CD4-positive, alpha-beta T cell (primary cell): ENCODE measurements around the gene CCL28. TPM values are rescaled to one million over a fixed set of nuclear protein-coding genes. Genes with fewer than 3 reads are reported as not detected.

Experiments
- ATAC-seq: fragments of 200-7000 bp; cut with Tn5 transposase; one replicate; pipeline ENCODE4 v1.10.0; 2022; ENCODE audit warnings: mild to moderate bottlenecking; ENCODE audit not compliant: poor library complexity
- CTCF ChIA-PET: fragments of 350-600 bp; sonication (Branson Sonifier 250); formaldehyde crosslinking; loops from one replicate; lab custom pipeline; 2021; ENCODE audit warnings: antibody characterized with exemption, inconsistent platforms; lab: Charles Lee
- POLR2A ChIA-PET: fragments of 350-600 bp; sonication (Branson Sonifier 250); formaldehyde crosslinking; loops from one replicate; lab custom pipeline; 2021; ENCODE audit warnings: antibody characterized with exemption, inconsistent platforms; lab: Charles Lee
- DNase-seq, 14 experiments: peaks; one replicate each; pipeline ENCODE4 v3.0.0-alpha.2; 2013 to 2020; ENCODE audit warnings: mixed read lengths in 2 of 14
- H3K27ac ChIP-seq, 2 donors: one replicate each; pipeline versions ENCODE4 v1.5.1 to v1.7.0; 2013; ENCODE audit warnings: low read length in 2 of 2, low read depth in 1 of 2, mild to moderate bottlenecking in 1 of 2
- H3K27me3 ChIP-seq, 2 experiments: 1 replicate in 1 of 2; 2 replicates in 1 of 2; pipeline versions ENCODE4 v1.6.1 to v1.7.0; 2013; ENCODE audit warnings: low read length in 2 of 2, control low read depth in 1 of 2, mild to moderate bottlenecking in 1 of 2, moderate library complexity in 1 of 2; ENCODE audit not compliant: insufficient read depth in 2 of 2, control insufficient read depth in 1 of 2
- H3K36me3 ChIP-seq: one replicate; pipeline ENCODE4 v1.6.1; 2013; ENCODE audit warnings: low read length, control low read depth; ENCODE audit not compliant: insufficient read depth
- H3K4me1 ChIP-seq: one replicate; pipeline ENCODE4 v1.6.1; 2013; ENCODE audit warnings: low read length, control low read depth; ENCODE audit not compliant: insufficient read depth
- H3K4me3 ChIP-seq: one replicate; pipeline ENCODE4 v1.5.1; 2013; ENCODE audit warnings: mild to moderate bottlenecking, low read length, moderate library complexity
- H3K9me3 ChIP-seq, 2 experiments: 1 replicate in 1 of 2; 2 replicates in 1 of 2; pipeline versions ENCODE4 v1.6.1 to v1.7.0; 2013; ENCODE audit warnings: low read length in 2 of 2, mild to moderate bottlenecking in 2 of 2, control low read depth in 1 of 2, moderate library complexity in 1 of 2; ENCODE audit not compliant: control insufficient read depth in 1 of 2, insufficient read depth in 1 of 2
- H3K27ac Mint-ChIP-seq: one replicate; pipeline ENCODE4 v1.8.0; 2020; ENCODE audit warnings: mixed read lengths
- H3K27me3 Mint-ChIP-seq: one replicate; pipeline ENCODE4 v1.8.0; 2021; ENCODE audit warnings: mixed read lengths
- H3K36me3 Mint-ChIP-seq: one replicate; pipeline ENCODE4 v1.8.0; 2021; ENCODE audit warnings: low read depth, mixed read lengths
- H3K4me1 Mint-ChIP-seq: one replicate; pipeline ENCODE4 v1.8.0; 2021; ENCODE audit warnings: low read depth, mixed read lengths
- H3K4me3 Mint-ChIP-seq: one replicate; pipeline ENCODE4 v1.8.0; 2020; ENCODE audit warnings: mild to moderate bottlenecking, mixed read lengths
- H3K9me3 Mint-ChIP-seq: one replicate; pipeline ENCODE4 v1.8.0; 2020; ENCODE audit warnings: mixed read lengths
- intact Hi-C, 2 experiments: fragments of 100-400 bp; cut with DNase I in 1 of 2; cut with micrococcal nuclease in 1 of 2; formaldehyde crosslinking; loops; one replicate each; pipeline versions ENCODE4 v1.15.1 to v1.9.0; 2023 to 2025; cut with DNase I, micrococcal nuclease
- total RNA-seq, 174 experiments: library from RNA in 2 of 174; stranded (reverse) in 2 of 174; gene quantifications; one replicate each; pipeline ENCODE4 v1.2.3 and lab custom pipeline; 2021 to 2026
- TF ChIP-seq, protein P1 (sequence below): fragments of 200-600 bp; IDR thresholded peaks from one replicate; pipeline ENCODE4 v1.8.0; 2022; ENCODE audit warnings: antibody characterized with exemption, mild to moderate bottlenecking

Gene CCL28
- total RNA-seq, 2 experiments from 2014 or later = 20.6 to 20.9 TPM

DNA sequence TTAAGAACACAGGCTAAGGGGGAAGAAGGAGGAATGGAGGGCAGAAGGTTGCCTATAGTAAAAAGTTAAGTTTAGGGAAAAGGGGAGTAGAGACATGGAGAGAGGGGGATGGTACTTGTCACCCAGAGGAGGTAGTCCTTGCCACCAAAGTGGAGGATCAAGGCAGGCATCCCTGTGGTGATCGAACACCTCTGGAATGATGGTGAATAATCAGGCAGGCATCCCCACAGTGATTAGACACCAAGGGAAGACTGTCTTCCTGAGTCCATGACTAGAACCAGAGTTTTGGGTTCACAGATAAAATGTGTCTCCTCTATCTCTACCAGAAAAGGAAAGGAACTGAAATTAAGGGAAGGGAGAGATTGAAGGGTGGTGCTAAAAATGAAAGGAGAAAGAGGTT lies 79.8 kb downstream of the CCL28 start:
- Mint-ChIP-seq H3K9me3 (peaks cover 12% of the 10 kb centered on the region), H3K27ac (no peak overlapping the region), H3K4me3 (no peak overlapping the region), H3K27me3 (peaks cover 15% of the 10 kb centered on the region), H3K36me3 (peaks cover 4% of the 10 kb centered on the region), H3K4me1 (no peaks in the 10 kb centered on the region)
- TF ChIP-seq, protein P1, sequence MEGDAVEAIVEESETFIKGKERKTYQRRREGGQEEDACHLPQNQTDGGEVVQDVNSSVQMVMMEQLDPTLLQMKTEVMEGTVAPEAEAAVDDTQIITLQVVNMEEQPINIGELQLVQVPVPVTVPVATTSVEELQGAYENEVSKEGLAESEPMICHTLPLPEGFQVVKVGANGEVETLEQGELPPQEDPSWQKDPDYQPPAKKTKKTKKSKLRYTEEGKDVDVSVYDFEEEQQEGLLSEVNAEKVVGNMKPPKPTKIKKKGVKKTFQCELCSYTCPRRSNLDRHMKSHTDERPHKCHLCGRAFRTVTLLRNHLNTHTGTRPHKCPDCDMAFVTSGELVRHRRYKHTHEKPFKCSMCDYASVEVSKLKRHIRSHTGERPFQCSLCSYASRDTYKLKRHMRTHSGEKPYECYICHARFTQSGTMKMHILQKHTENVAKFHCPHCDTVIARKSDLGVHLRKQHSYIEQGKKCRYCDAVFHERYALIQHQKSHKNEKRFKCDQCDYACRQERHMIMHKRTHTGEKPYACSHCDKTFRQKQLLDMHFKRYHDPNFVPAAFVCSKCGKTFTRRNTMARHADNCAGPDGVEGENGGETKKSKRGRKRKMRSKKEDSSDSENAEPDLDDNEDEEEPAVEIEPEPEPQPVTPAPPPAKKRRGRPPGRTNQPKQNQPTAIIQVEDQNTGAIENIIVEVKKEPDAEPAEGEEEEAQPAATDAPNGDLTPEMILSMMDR = no peak
- peaks cover 11 to 14% of the 10 kb centered on the region in 2 experiments for H3K9me3 ChIP-seq
- H3K27me3 ChIP-seq = peaks cover 0 to 3% of the 10 kb centered on the region in 2 experiments
- intact Hi-C loops = no loop called here
- H3K36me3 ChIP-seq = no peaks in the 10 kb centered on the region
- DNase-seq = no peak
- H3K27ac ChIP-seq = no peak overlapping the region
- no peaks in the 10 kb centered on the region for H3K4me1 ChIP-seq
- ATAC-seq = no peak
- ChIA-PET POLR2A (no interaction called here), CTCF (no interaction called here)
- no peak overlapping the region for H3K4me3 ChIP-seq

Other genes with a start within 250 kb of the CCL28 start
- gene NIM1K, start 220.2 kb downstream of the CCL28 start, total RNA-seq = under 1 TPM; 0.08 to 0.44 TPM
- 10 to 100 TPM; 43.3 to 52.7 TPM for gene HMGCS1, start 99.0 kb downstream of the CCL28 start, total RNA-seq
- 1 to 10 TPM; 7.1 to 9.6 TPM for gene TMEM267, start 71.5 kb upstream of the CCL28 start, total RNA-seq
- 1 to 10 TPM in 1 of 2 experiments, under 1 TPM in 1; 0.88 to 1.2 TPM for gene C5orf34, start 102.8 kb upstream of the CCL28 start, total RNA-seq
- gene PAIP1, start 144.7 kb upstream of the CCL28 start, total RNA-seq = 10 to 100 TPM; 33.9 to 35.1 TPM
- gene NNT, start 190.8 kb upstream of the CCL28 start, total RNA-seq = 10 to 100 TPM; 22.3 to 23.5 TPM